K562 treated with DMSO at 1 percent for 12 hours (cell line): ENCODE data around the gene ITGBL1. TPM values are rescaled to one million over a fixed set of nuclear protein-coding genes. Genes with fewer than 3 reads are reported as not detected.

Experiments used
- total RNA-seq: library from RNA; unstranded; fragments of 300-600 nt; gene quantifications from 2 replicates; pipeline ENCODE4 v1.2.3, GENCODE V29; 2022; ENCODE audit not compliant: insufficient read depth

The ITGBL1 gene, protein sequence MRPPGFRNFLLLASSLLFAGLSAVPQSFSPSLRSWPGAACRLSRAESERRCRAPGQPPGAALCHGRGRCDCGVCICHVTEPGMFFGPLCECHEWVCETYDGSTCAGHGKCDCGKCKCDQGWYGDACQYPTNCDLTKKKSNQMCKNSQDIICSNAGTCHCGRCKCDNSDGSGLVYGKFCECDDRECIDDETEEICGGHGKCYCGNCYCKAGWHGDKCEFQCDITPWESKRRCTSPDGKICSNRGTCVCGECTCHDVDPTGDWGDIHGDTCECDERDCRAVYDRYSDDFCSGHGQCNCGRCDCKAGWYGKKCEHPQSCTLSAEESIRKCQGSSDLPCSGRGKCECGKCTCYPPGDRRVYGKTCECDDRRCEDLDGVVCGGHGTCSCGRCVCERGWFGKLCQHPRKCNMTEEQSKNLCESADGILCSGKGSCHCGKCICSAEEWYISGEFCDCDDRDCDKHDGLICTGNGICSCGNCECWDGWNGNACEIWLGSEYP
- 1.1 TPM in 1 of 2 replicates, not detected in the other for total RNA-seq

DNA sequence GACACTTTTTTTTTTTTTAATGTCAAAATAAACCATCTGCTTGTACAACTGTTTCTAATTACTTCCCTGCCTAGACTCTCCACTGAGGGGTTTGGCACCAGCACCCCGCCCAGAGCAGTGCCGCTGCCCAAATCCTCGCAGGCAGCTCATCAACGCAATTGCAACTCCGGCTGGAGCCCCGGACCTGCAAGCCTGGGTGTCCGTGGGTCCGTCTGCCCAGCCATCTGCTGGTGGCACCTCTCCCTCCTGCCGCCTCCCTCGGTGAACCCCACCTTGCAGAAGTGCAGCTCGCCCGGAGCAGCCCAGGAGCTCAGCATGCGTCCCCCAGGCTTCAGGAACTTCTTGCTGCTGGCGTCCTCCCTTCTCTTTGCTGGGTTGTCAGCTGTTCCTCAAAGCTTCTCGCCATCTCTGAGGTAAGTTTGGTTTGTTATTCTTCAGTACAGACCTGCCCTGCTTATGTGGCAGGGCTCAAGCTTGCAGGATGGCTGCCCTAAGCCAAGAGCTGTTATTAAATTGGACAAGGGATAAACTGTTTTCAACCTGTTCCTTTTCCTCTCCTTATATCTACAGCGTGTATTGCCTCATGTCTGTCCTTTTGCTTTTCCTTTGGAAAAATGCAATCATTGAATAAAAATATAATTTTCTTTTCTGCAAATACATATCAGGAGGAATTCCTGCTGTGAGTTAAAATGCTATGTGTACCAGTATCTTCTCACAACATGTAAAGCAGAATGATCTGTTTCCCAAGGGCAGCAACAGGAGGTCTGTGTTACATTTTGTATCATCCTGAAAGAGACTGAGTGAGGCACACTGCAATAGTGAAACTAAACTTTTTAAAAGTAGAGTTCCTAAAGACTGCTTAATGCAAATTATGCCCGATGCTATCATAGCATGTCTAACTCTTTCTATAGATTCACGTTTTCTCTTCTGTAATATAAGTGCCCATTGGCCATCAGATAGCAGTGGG lies at the start of gene ITGBL1:
ITGBL1 (plus strand) TSS at position 157 of the 967 bp plus-strand sequence; CDS start at position 316, 159 bp downstream.

DNA sequence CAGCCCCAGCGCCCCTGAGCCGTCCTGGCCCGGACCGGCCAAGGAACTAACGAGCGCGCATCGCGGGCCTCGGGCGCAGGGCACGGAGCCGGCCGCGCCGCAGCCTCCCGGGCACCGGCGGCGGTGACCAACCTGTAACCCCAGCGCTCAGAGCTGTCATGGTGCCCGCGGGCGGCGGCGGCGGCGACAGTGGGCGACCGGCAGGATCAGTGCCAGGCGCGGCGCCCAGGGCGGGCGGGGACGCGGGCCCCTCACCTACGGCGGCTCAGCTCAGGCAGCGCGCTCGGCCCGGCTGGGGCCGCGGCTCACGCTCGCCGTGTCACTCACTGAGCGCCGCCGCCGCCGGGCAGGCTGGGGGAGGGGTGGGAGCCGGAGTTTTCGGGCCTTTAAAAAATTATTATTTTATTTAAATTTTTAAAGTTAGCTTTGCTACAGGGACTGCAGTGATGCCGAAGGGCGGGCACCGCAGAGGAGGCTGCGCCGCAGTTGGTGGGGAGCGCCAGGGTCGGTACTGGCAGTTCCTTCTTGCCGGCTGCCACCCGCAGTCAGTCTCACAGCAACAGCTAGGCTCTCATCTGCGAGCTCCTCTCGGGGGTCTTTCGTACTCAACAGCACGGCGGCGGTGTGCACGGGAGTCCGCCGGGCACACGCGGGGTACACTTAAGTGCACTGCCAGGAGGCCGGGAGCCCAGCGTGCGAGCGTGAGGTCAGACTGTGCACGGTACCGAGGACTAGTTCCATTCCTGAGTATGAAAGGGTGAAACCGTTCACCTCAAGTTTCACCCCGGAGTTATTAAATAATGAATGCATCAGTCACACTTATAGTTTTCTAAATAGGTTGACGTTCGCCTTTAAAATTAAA lies 36.1 kb upstream of the ITGBL1 start, which contains the start of gene NALCN:
NALCN (minus strand) TSS at position 328 of the 862 bp plus-strand sequence. CDS start 17,382 bp downstream, outside the sequence.

Other genes with a start within 250 kb of the ITGBL1 start
- gene NALCN, start 36.2 kb upstream of the ITGBL1 start, total RNA-seq = not detected in 2 replicates